Transverse colon (tissue), 4 donors: Measurements from ENCODE around the gene WNT5A. TPM values are rescaled to one million over a fixed set of nuclear protein-coding genes. Genes with fewer than 3 reads are reported as not detected.

Experiments
- DNase-seq: peaks from one replicate; pipeline ENCODE4 v3.0.0-alpha.2; 2019
- H3K27ac ChIP-seq, 4 donors: fragments of 200-600 bp; sonication (generic); 2 replicates each; pipeline ENCODE4 v1.5.1; 2016 to 2018; ENCODE audit warnings: inconsistent platforms in 4 of 4
- H3K27me3 ChIP-seq: fragments of 200-600 bp; sonication (generic); 2 replicates; pipeline ENCODE4 v1.5.1; 2017; ENCODE audit warnings: inconsistent platforms
- H3K36me3 ChIP-seq, 4 donors: fragments of 200-600 bp; sonication (generic); 2 replicates each; pipeline ENCODE4 v1.5.1; 2017 to 2019; ENCODE audit warnings: inconsistent platforms in 4 of 4
- H3K4me1 ChIP-seq, 4 donors: fragments of 200-600 bp; sonication (generic); 2 replicates each; pipeline ENCODE4 v1.5.1; 2017 to 2020; ENCODE audit warnings: inconsistent platforms in 4 of 4
- H3K4me3 ChIP-seq, 4 donors: fragments of 200-600 bp; sonication (generic); 1 replicate in 1 of 4; 2 replicates in 3 of 4; pipeline versions ENCODE4 v1.5.1 to v1.6.1; 2017 to 2019; ENCODE audit warnings: inconsistent platforms in 4 of 4
- H3K9me3 ChIP-seq, 2 donors: fragments of 200-600 bp; sonication (generic); 2 replicates each; pipeline ENCODE4 v1.5.1; 2017 to 2019; ENCODE audit warnings: inconsistent platforms in 2 of 2
- EP300 ChIP-seq: sonication (generic); formaldehyde crosslinking; IDR thresholded peaks from one replicate; pipeline ENCODE4 v1.6.1; 2017; ENCODE audit warnings: antibody characterized with exemption, low read depth
- POLR2A ChIP-seq: fragments of 450-650 bp; IDR thresholded peaks from one replicate; pipeline ENCODE4 v1.6.1; 2016; ENCODE audit warnings: antibody characterized with exemption, mild to moderate bottlenecking, moderate library complexity
- POLR2AphosphoS5 ChIP-seq, 3 donors: sonication (generic); formaldehyde crosslinking; IDR thresholded peaks; one replicate each; pipeline ENCODE4 v1.6.1; 2016; ENCODE audit warnings: antibody characterized with exemption in 3 of 3
- WGBS, 2 donors: methylation state at CpG; one replicate each; pipeline ENCODE4 v1.1.5; 2018; ENCODE audit warnings: low coverage in 1 of 2; 5-methylcytosine and 5-hydroxymethylcytosine counted together
- in situ Hi-C, 4 donors: fragments of 200-750 bp; cut with MboI; loops; one replicate each; pipeline versions ENCODE4 v1.15.0 to v1.15.1; 2017; ENCODE audit warnings: low sequenced_read_pairs in 3 of 4, low pct_ligation_motif_present in 1 of 4, low pct_unique_long_range_greater_than_20kb in 1 of 4
- intact Hi-C: fragments of 100-400 bp; cut with DNase I; formaldehyde crosslinking; loops from one replicate; pipeline ENCODE4 v1.15.1; 2023; ENCODE audit warnings: low total_unique reads
- total RNA-seq, 4 donors: library from RNA; depleted of rRNA; stranded (reverse); fragments of >200 nt; gene quantifications; one replicate each; pipeline ENCODE4 v1.1.0, GENCODE V29; 2016

WNT5A gene
- total RNA-seq, 4 donors from 2014 or later: 2.6 to 15.9 (median 5.5) TPM

- H3K9me3 ChIP-seq: no peaks in the 10 kb centered on the region
- H3K4me3 ChIP-seq: no peak overlapping the region
- intact Hi-C loops: no loop called here
- H3K27me3 ChIP-seq: no peaks in the 10 kb centered on the region
- TF ChIP-seq POLR2AphosphoS5 (IDR thresholded peaks at IDR 0.05) (no peak), EP300 (no peak)
- DNase-seq: no peak
- H3K36me3 ChIP-seq: no peaks in the 10 kb centered on the region
- in situ Hi-C loops: no loop called here
- H3K27ac ChIP-seq: no peak overlapping the region
- H3K4me1 ChIP-seq: no peaks in the 10 kb centered on the region
- WGBS, 2 donors: 88 to 89% methylated on average over 1 of the region's 1 CpG
Observed at GRCh38 chr3:55417211-55417610, 69.9 kb downstream of the WNT5A start.

GRCh38 chr3:55416331-55416821 is 70.7 kb downstream of the WNT5A start:
- Histone ChIP-seq H3K4me1 (no peaks in the 10 kb centered on the region), H3K27ac (no peak overlapping the region), H3K9me3 (no peaks in the 10 kb centered on the region), H3K36me3 (no peaks in the 10 kb centered on the region), H3K4me3 (no peak overlapping the region), H3K27me3 (no peaks in the 10 kb centered on the region)
- intact Hi-C loops (no loop called here), in situ Hi-C loops (no loop called here)
- WGBS, 2 donors: 58 to 73% methylated on average over 2 to 3 of the region's 3 CpGs
- DNase-seq: no peak
- TF ChIP-seq POLR2A: no peak
